Prostate gland (tissue), 2 donors: ENCODE results near the gene CLK3.

ENCODE experiments used
- POLR2A ChIP-seq: fragments of 450-650 bp; IDR thresholded peaks from one replicate; pipeline ENCODE4 v1.6.1; 2016; ENCODE audit warnings: antibody characterized with exemption, mild to moderate bottlenecking
- TF ChIP-seq, protein P1 (sequence below), 4 experiments: fragments of 200-600 bp in 2 of 4; fragments of 450-650 bp in 2 of 4; sonication (generic) in 2 of 4; IDR thresholded peaks; 1 replicate in 3 of 4; 2 replicates in 1 of 4; pipeline ENCODE4 v1.5.1; 2016 to 2019; ENCODE audit warnings: antibody characterized with exemption in 4 of 4, mild to moderate bottlenecking in 2 of 4, moderate library complexity in 2 of 4

DNA sequence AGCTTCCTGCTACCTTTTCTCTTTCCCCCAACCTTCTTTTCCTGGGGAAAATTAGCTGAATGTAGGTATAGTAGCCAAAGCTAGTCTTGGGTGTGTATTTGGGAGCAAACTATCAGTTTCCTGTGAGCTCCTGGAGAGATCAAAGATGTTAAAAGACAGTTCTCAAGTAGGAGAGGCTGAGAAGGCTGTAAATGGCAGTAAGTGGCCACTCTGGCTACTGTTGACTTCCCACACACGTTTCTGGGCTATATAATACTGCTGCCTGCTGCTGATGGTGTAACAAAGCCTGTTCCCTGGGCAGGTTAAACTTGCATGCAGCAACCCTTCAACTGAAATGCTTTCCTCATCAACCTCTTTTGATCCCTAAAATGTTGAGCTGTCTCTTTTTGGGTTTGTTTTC is 47.0 kb upstream of the CLK3 start:
- TF ChIP-seq, protein P1, sequence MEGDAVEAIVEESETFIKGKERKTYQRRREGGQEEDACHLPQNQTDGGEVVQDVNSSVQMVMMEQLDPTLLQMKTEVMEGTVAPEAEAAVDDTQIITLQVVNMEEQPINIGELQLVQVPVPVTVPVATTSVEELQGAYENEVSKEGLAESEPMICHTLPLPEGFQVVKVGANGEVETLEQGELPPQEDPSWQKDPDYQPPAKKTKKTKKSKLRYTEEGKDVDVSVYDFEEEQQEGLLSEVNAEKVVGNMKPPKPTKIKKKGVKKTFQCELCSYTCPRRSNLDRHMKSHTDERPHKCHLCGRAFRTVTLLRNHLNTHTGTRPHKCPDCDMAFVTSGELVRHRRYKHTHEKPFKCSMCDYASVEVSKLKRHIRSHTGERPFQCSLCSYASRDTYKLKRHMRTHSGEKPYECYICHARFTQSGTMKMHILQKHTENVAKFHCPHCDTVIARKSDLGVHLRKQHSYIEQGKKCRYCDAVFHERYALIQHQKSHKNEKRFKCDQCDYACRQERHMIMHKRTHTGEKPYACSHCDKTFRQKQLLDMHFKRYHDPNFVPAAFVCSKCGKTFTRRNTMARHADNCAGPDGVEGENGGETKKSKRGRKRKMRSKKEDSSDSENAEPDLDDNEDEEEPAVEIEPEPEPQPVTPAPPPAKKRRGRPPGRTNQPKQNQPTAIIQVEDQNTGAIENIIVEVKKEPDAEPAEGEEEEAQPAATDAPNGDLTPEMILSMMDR (IDR thresholded peaks at IDR 0.05) = no peak
- TF ChIP-seq POLR2A = no peak
